A673 (cell line): ENCODE measurements around the gene NDUFA1. TPM values are rescaled to one million over a fixed set of nuclear protein-coding genes. Genes with fewer than 3 reads are reported as not detected.

Experiments
- total RNA-seq: library from RNA; stranded (reverse); gene quantifications from 2 replicates; pipeline ENCODE4 v1.2.3, GENCODE V29; 2021

Gene NDUFA1
- total RNA-seq, 1 experiment from 2014 or later: 123 TPM

Other genes with a start within 250 kb of the NDUFA1 start
- 61.5 and 69.1 TPM in 2 replicates for gene SEPTIN6, start 178.7 kb upstream of the NDUFA1 start, total RNA-seq
- gene SOWAHD, start 113.2 kb upstream of the NDUFA1 start, total RNA-seq: 0.20 TPM in 1 of 2 replicates, not detected in the other
- 1,626 and 1,742 TPM in 2 replicates for gene RPL39, start 80.2 kb upstream of the NDUFA1 start, total RNA-seq
- 22.6 and 23.4 TPM in 2 replicates for gene UPF3B, start 18.9 kb upstream of the NDUFA1 start, total RNA-seq
- 15.2 and 18.1 TPM in 2 replicates for gene RNF113A, start 99 bp upstream of the NDUFA1 start, total RNA-seq
- not detected in 2 replicates for gene AKAP14, start 24.1 kb downstream of the NDUFA1 start, total RNA-seq
- 9.3 and 11.8 TPM in 2 replicates for gene NKAP, start 71.9 kb downstream of the NDUFA1 start, total RNA-seq
- gene RHOXF2B, start 205.9 kb downstream of the NDUFA1 start, total RNA-seq: not detected in 2 replicates
- gene RHOXF1, start 244.1 kb downstream of the NDUFA1 start, total RNA-seq: not detected in 2 replicates